Measurements from ENCODE around the gene KRTAP16-1.
A peak's percentile ranks its signal among the peaks of the same experiment; 100 is the strongest.

Gene KRTAP16-1

GRCh38 chr17:41325126-41325525, 16.0 kb upstream of the KRTAP16-1 start:
- Histone ChIP-seq H4K91ac (ENCODE audit: low read length) (no peak overlapping the region), H3K27me3 (ENCODE audit: control insufficient read depth in 1 of 2, insufficient read depth in 1 of 2, low read length in 2 of 2) (no peaks in the 10 kb centered on the region), H3K27ac (ENCODE audit: low read length, poor library complexity, severe bottlenecking) (no peak overlapping the region), H3K4me2 (ENCODE audit: low read length, poor library complexity, severe bottlenecking) (no peak overlapping the region), H3K9ac (ENCODE audit: low read length) (no peak overlapping the region), H3K18ac (ENCODE audit: low read depth in 1 of 2, low read length in 2 of 2) (no peak overlapping the region), H2AFZ (ENCODE audit: low read depth, low read length) (no peak overlapping the region), H3K4me3 (ENCODE audit: insufficient read depth in 1 of 2, low read depth in 1 of 2, low read length in 2 of 2) (no peak overlapping the region), H3K4me1 (ENCODE audit: control insufficient read depth, insufficient read depth, low read depth, low read length) (peaks cover 16% of the 10 kb centered on the region), H3K36me3 (ENCODE audit: control insufficient read depth in 1 of 2, insufficient read depth in 2 of 2, low read depth in 1 of 2, low read length in 2 of 2) (no peaks in the 10 kb centered on the region), H3K9me3 (ENCODE audit: control insufficient read depth, low read length) (no peaks in the 10 kb centered on the region), H4K8ac (ENCODE audit: low read length) (no peak overlapping the region), H3K23ac (ENCODE audit: low read length in 2 of 2) (no peak overlapping the region), H2BK15ac (ENCODE audit: low read depth, poor library complexity, severe bottlenecking) (no peak overlapping the region), H2AK5ac (ENCODE audit: low read length, severe bottlenecking) (peak overlapping the region; percentile 13), H3K4ac (ENCODE audit: low read depth in 1 of 2, low read length in 2 of 2) (no peak overlapping the region), H3K79me1 (replicated peaks; ENCODE audit: low read length, poor library complexity, severe bottlenecking) (no peaks in the 10 kb centered on the region), H2BK5ac (ENCODE audit: low read depth, low read length, poor library complexity, severe bottlenecking) (no peak overlapping the region), H3K14ac (ENCODE audit: low read length in 2 of 2) (no peak overlapping the region), H2BK120ac (ENCODE audit: low read depth, low read length) (no peak overlapping the region), H2BK12ac (ENCODE audit: low read length in 2 of 2) (no peak overlapping the region)
- WGBS: 89% methylated on average over 10 of the region's 10 CpGs
- no peak for DNase-seq

GRCh38 chr17:41324180-41325075, 15.3 kb upstream of the KRTAP16-1 start:
- H2BK12ac ChIP-seq (ENCODE audit: low read length in 2 of 2): no peak overlapping the region

GRCh38 chr17:41322903-41323895, 14.1 kb upstream of the KRTAP16-1 start:
- no peak overlapping the region for H3K18ac ChIP-seq (ENCODE audit: low read depth in 1 of 2, low read length in 2 of 2)
- H2BK15ac ChIP-seq (ENCODE audit: low read depth, poor library complexity, severe bottlenecking): peak overlapping the region; percentile 12
- no peak overlapping the region for H2BK120ac ChIP-seq (ENCODE audit: low read depth, low read length)
- no peaks in the 10 kb centered on the region for H3K27me3 ChIP-seq (ENCODE audit: control insufficient read depth in 1 of 2, insufficient read depth in 1 of 2, low read length in 2 of 2)
- peak overlapping the region in 1 of 2 experiments; percentile 15 for H2BK12ac ChIP-seq (ENCODE audit: low read length in 2 of 2)
- no peak overlapping the region for H3K14ac ChIP-seq (ENCODE audit: low read length in 2 of 2)
- peak overlapping the region; percentile 19 for H3K9ac ChIP-seq (ENCODE audit: low read length)
- no peak overlapping the region for H3K23ac ChIP-seq (ENCODE audit: low read length in 2 of 2)
- H3K4me2 ChIP-seq (ENCODE audit: low read length, poor library complexity, severe bottlenecking): no peak overlapping the region
- 88% methylated on average over 9 of the region's 11 CpGs for WGBS
- H3K79me1 ChIP-seq (replicated peaks; ENCODE audit: low read length, poor library complexity, severe bottlenecking): no peaks in the 10 kb centered on the region
- DNase-seq: no peak
- no peak overlapping the region for H3K27ac ChIP-seq (ENCODE audit: low read length, poor library complexity, severe bottlenecking)
- H3K9me3 ChIP-seq (ENCODE audit: control insufficient read depth, low read length): peaks cover 7% of the 10 kb centered on the region
- H4K91ac ChIP-seq (ENCODE audit: low read length): no peak overlapping the region
- H3K4me1 ChIP-seq (ENCODE audit: control insufficient read depth, insufficient read depth, low read depth, low read length): peaks cover 8% of the 10 kb centered on the region
- no peak overlapping the region for H4K8ac ChIP-seq (ENCODE audit: low read length)
- peak overlapping the region; percentile 89 for H2AK5ac ChIP-seq (ENCODE audit: low read length, severe bottlenecking)
- H3K4ac ChIP-seq (ENCODE audit: low read depth in 1 of 2, low read length in 2 of 2): peak overlapping the region in 1 of 2 experiments; percentile 49
- no peak overlapping the region for H2BK5ac ChIP-seq (ENCODE audit: low read depth, low read length, poor library complexity, severe bottlenecking)
- H3K4me3 ChIP-seq (ENCODE audit: insufficient read depth in 1 of 2, low read depth in 1 of 2, low read length in 2 of 2): no peak overlapping the region
- H3K36me3 ChIP-seq (ENCODE audit: control insufficient read depth in 1 of 2, insufficient read depth in 2 of 2, low read depth in 1 of 2, low read length in 2 of 2): no peaks in the 10 kb centered on the region
- no peak overlapping the region for H2AFZ ChIP-seq (ENCODE audit: low read depth, low read length)

More at GRCh38 chr17:41324180-41325075, 15.3 kb upstream of the KRTAP16-1 start:
- no peaks in the 10 kb centered on the region for H3K36me3 ChIP-seq (ENCODE audit: control insufficient read depth in 1 of 2, insufficient read depth in 2 of 2, low read depth in 1 of 2, low read length in 2 of 2)
- no peak overlapping the region for H2BK120ac ChIP-seq (ENCODE audit: low read depth, low read length)
- H3K23ac ChIP-seq (ENCODE audit: low read length in 2 of 2): no peak overlapping the region
- H3K27me3 ChIP-seq (ENCODE audit: control insufficient read depth in 1 of 2, insufficient read depth in 1 of 2, low read length in 2 of 2): no peaks in the 10 kb centered on the region
- peaks cover 5% of the 10 kb centered on the region for H3K9me3 ChIP-seq (ENCODE audit: control insufficient read depth, low read length)
- no peak overlapping the region for H2BK5ac ChIP-seq (ENCODE audit: low read depth, low read length, poor library complexity, severe bottlenecking)
- H4K91ac ChIP-seq (ENCODE audit: low read length): no peak overlapping the region
- DNase-seq: no peak
- no peak overlapping the region for H3K4me2 ChIP-seq (ENCODE audit: low read length, poor library complexity, severe bottlenecking)
- H3K18ac ChIP-seq (ENCODE audit: low read depth in 1 of 2, low read length in 2 of 2): no peak overlapping the region
- no peak overlapping the region for H2BK15ac ChIP-seq (ENCODE audit: low read depth, poor library complexity, severe bottlenecking)
- 76% methylated on average over 16 of the region's 16 CpGs for WGBS
- no peak overlapping the region for H3K4me3 ChIP-seq (ENCODE audit: insufficient read depth in 1 of 2, low read depth in 1 of 2, low read length in 2 of 2)
- no peak overlapping the region for H3K4ac ChIP-seq (ENCODE audit: low read depth in 1 of 2, low read length in 2 of 2)
- H3K79me1 ChIP-seq (replicated peaks; ENCODE audit: low read length, poor library complexity, severe bottlenecking): no peaks in the 10 kb centered on the region
- H2AFZ ChIP-seq (ENCODE audit: low read depth, low read length): no peak overlapping the region
- H4K8ac ChIP-seq (ENCODE audit: low read length): no peak overlapping the region
- no peak overlapping the region for H3K27ac ChIP-seq (ENCODE audit: low read length, poor library complexity, severe bottlenecking)
- H3K9ac ChIP-seq (ENCODE audit: low read length): no peak overlapping the region
- peak overlapping the region; percentile 13 for H2AK5ac ChIP-seq (ENCODE audit: low read length, severe bottlenecking)
- H3K4me1 ChIP-seq (ENCODE audit: control insufficient read depth, insufficient read depth, low read depth, low read length): peaks cover 15% of the 10 kb centered on the region
- no peak overlapping the region for H3K14ac ChIP-seq (ENCODE audit: low read length in 2 of 2)

All from mesenchymal stem cell (in vitro differentiated cells and primary cell).